GM19467 (cell line): ENCODE measurements around the gene CLEC2A.

Source experiments
- ATAC-seq: cut with Tn5 transposase; IDR thresholded peaks from one replicate; pipeline ENCODE4 v1.9.1; 2021; ENCODE audit warnings: mild to moderate bottlenecking, moderate library complexity; ENCODE audit not compliant: unreplicated experiment

CLEC2A gene

DNA sequence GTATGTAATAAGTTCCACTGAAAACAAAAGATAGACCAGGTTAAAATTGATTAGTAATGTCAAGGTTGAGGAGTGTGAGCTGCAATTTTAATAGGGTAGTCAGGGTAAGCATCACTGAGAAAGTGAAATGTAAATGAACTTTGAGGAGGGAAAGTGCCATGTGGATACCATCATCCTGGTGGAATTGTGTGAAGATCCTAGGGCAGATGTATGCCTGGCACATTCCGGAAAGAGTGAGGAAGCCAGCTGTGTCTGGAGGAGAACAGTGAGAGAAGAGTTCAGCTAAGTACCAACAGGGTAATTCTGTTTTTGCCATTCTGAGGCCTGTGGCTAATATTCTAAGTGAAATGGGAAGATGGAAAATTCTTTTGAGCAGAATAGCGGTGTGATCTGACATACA lies 2.9 kb upstream of the CLEC2A start:
- ATAC-seq: no peak

DNA sequence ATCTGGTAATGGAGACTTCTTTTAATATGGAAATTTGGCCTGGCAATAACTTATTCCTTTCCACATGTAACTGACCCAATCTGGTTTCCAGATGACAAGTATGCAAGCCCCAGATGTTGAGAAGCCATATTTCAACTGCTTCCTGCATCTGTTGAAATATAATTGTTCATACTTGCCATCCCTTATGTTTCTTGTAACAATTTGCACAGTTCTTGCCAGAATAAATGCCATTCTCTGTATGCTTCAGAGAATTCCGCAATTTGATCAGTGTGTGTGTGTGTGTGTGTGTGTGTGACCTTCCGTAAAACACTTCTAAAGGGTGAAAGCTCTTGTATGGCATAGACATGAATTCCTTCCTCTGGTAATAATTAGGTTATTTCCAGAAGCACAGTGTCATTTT lies 1.8 kb upstream of the CLEC2A start:
- no peak for ATAC-seq

DNA sequence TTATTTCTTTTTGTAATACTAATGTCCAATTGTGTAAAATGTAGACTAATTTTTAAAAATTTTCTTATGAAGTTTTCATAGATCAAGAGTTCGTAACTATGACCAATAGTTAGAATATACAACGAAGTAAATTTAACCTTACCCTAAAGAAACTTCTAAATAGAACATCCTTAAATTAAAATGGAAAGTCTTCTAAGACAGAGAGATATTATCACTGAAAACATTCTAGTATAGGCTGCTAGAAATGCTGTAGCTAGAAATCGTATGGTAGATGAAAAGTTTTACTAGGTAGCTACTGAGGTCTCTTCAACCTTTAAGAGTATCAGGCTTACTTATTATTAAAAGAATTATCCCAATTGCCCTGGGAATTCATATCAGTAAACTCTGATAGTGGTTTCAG lies 925 bp downstream of the CLEC2A start:
- no peak for ATAC-seq

DNA sequence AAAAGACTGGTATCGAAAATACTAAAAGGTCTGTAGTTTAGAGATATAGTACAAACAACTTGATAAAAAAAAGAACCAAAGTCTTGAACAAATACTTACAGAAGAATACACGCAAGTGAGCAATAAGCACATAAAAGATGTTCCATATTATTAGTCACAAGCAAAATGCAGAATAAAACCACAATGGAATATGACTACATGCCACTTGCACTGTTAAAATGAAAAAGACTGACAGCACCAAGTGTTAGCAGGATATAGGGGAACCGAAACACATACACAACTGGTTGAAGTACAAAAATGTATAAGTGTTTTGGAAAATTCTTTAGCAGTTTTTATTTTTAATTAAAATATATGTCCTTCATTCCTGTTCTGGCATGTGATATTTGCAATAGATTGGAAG lies 3.6 kb downstream of the CLEC2A start:
- no peak for ATAC-seq

DNA sequence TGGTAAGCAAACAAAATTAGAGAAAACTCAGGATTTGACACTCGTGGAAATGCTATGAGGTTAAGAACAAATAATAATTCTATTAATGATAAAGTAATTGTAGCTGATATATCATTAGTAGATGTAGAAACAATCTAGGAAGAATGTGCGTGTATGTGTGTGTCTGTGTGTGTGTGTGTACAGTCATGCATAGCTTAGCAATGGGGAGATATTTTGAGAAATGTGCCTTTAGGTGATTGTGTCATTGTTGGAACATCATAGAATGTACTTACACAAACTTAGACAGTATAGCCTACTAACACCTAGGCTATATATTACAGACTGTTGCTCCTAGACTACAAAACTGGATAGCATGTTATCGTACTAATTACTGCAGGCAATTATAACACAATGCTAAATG lies 5.3 kb downstream of the CLEC2A start:
- ATAC-seq: no peak

DNA sequence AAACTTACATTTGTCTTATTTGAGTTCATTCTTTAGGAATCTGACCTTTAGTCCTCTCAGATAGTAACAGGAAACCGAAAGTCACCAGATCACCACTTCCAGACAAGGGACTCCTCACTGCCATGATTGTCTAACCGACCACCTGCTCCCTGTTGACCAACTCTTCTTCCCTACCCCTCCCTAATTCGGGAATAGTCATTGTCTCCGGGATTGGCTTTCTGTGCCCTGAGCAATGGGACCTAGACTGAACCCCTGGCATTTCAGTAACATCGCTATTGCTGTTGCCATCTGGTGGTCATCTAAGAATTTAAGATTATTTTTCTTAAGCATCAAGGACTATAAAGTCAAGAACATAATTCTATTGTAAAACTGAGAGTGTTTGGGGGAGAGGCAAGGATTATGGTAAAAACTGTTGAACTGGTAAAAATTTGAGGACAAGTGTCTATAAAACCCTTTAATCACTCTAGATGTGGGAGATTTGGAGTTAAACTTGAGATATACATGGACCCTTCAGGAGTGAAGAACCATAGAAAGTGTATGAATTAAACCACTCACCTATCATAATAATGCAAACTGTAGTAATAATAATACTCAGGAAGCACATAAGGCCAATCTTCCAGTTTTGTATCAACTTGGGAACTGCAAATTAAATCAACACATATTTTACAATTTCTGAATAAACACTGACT lies 6.3 kb downstream of the CLEC2A start:
- ATAC-seq: no peak

DNA sequence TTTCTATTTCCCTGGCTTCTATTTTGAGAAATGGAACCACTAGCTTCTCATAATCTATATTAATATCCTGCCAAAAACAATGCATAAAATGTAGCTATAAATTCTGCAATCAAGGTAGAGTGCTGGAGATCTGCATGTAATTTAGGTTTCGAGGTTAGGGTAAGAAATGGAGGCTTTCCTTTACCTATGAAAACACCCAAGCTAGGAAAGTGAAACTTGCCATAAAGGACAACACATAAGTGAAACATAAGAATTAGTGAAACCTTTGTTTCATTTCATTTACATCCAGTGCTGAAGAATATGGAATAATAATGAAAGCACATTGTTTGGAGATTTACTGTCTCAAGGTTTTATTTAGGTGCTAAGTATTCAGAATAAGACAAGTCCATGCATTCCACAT lies 9.7 kb downstream of the CLEC2A start:
- no peak for ATAC-seq

DNA sequence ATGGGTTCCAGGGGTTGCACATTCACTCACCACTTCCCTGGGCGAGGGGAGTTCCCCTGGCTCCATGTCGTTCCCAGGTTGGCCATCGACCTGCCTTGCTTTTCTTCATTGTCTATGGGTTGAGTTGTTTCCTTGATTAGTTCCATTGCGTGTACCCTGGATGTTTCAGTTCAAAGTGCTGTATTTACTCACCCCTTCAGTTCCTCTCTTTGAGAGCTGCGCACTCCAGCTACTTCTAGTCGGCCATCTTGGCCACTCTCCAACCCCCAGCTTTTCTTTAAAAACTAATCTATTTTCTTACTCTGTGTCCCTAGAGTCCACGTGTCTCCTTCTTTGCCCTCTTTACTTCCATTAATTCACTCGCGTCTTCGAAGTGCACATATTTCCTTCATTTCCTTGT lies 11.7 kb downstream of the CLEC2A start:
- no peak for ATAC-seq

DNA sequence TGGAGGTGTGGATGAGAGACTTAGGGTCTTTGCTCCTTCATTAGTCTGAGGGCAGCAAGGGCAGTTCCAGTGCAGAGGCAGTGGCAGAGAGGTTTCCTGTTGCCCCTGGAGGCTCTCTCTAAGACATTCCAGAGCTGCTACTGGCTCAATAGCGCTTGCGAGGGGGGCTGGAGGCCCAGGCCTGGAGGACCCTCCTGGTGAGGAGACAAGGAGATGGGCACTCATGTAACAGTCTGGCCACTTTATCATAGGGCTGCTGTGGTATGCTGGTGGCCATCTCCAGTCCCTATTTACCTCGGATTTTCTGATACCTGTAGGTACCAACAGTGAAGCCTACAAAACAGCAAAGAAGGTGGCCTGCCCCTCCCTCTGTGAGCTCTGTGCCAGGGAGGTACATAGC lies 12.7 kb downstream of the CLEC2A start:
- no peak for ATAC-seq

DNA sequence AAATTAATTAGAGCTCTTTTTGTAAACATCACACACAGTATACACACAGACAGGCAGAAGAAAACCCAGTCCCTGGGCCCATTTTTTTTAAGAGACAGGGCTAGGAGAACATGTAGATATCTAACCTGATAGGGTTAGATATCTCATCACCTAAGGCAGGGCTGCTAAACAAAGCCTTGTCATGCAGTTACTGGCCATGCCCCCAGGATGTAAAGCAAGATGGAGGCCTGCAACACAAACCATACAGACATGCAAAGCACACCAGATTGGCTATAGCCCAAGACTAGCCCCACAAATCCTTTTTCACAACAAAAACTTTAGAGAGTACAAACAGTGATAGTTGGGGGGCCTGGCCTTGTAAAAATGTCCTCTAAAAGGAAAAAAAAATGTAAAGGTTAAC lies 20.5 kb downstream of the CLEC2A start:
- no peak for ATAC-seq

DNA sequence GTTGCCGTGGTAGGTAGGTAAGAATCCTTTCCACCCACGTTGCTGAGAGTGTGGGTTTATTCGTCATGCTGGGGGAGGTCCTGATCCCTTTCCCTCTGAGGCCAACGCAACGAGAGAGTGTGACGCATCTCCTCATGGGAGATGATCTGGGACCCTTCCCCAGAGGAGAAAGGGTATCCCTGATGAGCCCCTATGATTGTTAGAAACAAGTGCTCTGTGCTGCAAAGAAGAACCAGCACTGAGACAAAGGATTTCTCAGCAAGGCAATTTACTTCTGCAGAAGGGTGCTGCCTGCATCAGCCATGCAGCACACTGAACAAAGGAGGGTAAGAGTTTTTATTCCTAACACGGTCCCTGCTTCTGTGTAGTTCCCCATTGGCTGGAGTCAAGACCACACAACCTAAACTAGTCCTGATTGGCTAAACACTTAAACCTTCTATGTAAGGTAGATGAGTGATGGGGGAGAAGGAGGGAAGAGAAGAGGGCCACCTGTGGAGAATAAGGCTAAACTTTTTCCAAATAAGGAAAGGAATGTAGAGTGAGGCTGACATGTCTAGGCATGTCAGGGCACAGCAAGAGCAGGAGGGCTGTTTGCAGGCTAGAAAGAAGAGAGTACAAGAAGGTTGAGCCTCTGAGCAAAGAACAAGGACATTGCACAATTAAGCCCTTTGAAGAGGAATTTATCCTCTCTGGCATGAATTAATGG lies 21.3 kb downstream of the CLEC2A start:
- ATAC-seq: no peak

DNA sequence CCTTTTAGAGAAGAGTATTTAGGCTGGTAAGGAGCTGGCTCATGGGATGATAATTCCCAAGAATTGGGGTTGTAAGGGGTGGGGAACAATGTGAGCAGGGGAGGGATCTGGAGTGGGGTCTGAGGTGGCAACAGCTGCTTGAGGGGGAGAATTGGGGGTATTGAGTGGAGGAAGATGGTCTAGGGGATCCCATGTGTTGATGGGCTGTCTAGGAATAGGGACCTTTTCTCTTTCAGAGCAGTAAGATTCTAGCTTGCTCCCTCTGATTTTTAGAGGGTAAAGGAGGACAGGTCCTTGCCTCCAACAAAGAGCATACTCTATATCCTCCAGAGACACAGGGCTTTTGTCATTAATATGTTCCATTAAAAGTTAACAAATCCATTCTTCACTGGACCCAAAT lies 22.4 kb downstream of the CLEC2A start:
- no peak for ATAC-seq

DNA sequence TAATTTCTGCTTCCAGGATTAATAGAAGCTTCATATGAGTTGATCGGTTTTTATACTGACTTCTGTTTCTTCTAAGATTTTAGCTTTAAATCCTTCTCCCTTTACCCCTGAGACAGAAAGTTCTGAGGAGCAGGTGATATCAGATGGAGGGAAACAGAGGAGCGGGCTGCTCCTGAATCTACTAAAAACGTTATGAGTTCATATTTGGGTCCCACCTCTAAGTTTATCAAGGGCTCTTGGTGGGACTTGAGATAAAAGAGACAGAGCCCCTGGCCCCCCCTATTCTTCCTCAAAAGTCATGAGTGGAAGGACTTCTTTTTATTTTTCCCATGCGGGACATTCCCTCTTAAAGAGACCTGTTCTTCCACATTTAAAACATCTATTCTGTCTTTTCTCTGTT lies 23.8 kb downstream of the CLEC2A start:
- no peak for ATAC-seq

DNA sequence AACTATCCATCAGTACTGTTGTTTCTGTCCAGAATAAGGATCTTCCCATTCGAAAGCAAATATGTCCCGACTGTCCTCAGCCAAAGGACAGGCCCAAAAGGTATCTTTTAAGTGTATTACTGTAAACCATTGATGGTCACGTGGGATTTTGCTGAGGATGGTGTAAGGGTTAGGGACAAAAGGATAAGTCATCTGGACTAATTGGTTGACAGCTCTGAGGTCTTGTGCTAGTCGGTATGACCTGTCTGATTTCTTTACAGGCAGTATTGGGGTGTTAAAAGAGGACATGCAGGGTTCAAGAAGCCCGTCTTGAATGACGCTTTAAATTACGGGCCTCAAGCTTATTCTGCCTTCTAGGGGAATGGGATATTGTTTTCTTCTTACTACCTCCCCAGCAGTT lies 24.4 kb downstream of the CLEC2A start:
- no peak for ATAC-seq

DNA sequence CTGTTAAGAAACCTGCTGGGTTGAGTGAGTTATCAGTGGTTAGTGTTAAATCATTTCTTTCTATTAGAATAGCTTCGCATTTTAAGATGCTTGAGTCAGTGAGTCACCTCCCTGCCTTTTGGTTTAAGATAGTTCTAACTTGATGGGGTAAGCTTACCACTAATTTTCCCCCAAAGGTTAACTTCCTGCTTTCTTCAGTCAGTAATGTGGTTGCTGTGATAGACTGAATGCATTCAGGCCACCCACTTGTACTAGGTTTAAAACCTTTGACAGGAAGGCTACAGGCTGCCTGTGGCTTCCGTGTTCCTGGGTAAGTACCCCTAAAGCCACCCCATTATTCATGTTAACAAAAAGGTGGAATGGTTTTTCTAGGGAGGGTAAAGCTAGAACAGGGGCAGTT lies 25.3 kb downstream of the CLEC2A start:
- ATAC-seq: no peak

DNA sequence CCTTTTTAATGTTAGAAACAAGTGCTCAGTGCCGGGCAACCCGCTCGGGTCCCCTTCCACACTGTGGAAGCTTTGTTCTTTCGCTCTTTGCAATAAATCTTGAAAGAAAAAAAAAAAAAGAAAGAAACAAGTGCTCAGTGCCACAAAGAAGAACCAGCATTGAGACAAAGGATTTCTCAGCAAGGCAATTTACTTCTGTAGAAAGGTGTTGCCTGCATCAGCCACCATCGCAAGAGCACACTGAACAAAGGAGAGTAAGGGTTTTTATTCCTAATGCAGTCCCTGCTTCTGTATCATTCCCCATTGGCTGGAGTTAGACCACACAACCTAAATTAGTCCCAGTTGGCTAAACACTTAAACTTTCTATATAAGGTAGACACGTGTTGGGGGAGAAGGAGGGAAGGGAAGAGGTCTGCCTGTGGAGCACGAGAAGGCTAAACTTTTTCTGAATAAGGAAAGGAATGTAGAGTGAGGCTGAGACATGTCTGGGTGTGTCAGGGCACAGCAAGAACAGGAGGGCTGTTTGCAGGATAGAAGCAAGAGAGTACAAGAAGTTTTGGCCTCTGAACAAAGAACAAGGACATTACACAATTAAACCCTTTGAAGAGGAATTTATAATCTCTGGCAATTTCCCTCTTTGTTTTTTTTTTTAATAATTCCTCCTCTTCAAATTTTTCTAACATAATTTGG lies 29.5 kb downstream of the CLEC2A start:
- no peak for ATAC-seq

DNA sequence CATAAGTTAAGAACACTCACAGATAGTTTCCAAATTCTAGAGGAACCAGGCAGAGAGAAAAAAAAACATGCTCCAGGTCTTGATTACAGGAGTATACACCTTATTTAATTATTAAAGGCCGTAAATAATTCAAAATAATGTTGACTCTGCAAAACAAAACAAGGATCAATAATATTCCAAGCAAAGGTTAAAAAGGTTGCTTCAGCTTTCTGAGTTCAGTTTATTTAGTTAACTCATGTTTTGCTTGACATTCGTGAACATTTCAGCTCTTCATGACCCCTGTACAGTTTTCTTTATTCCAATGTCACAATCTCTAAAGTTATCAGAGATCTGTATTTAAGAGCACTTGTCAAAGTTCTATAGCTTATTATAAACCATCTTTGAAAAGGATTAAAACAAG lies 31.2 kb downstream of the CLEC2A start:
- no peak for ATAC-seq

DNA sequence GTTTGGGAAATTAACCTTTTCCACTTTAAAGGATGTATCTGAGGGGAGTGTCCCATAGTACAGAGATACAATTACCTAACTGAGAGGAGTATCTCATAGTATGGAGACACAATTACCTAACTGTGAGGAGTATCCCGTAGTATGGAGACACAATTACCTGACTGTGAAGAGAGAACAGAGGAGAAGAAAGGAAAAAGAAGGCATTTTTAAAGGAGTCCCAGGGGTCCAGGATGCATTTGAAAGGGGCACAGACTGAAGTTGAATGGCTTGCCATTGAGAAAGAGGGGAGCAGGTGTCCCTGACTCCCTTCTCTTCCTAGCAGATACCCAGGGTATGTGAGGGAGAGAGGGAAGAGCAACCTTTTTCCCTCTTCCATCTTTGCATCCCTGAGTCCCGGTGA lies 33.0 kb downstream of the CLEC2A start:
- ATAC-seq: no peak

DNA sequence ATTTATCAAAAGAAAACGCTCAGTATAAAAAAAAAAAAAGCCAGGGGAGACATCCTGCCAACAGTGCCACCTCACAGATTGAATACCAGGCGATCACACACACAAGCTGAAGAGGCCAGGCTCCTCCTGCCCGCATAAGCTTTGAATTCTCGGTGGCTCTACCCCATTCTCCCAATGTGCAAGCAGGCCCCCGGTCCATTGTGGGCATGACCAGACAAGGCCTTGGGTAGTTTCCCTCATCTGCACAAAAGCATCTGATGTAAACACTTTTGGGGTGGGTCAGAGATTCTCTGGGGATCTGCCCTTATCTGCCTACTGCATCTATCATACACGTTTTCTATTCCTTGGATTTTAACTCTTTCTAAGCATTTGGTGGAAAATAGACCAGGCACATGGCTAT lies 34.6 kb downstream of the CLEC2A start:
- ATAC-seq: no peak

DNA sequence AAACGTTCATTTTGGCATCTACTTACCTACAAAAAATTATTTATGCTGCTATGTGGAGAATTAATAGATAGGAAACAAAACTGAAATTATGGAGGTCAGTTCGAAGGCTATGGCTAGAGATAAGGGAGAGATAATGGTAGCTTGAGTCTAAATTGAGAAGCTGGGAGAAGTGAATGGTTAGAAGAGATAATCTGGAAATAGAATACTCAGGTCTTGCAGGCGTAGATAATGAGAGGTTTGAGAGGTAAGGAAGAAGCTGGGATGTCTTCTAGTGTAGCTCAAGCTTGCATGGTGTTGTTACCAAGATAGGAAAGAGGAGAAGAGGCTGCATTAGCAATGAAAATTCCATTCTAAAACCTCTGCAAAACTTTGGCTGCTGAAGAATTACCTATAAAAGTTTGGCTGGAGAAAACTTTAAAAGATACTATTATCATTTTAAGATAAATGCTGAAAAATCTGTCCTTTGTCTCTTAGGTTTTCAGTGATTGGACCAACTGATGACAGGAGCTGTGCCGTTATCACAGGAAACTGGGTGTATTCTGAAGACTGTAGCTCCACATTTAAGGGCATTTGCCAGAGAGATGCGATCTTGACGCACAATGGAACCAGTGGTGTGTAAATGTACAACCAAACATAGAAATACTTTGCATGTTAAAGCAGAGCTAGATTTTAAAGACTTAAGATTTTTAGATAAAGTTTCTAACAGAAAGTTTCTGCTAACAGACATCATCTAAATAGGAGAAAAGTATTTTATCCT lies 36.8 kb downstream of the CLEC2A start:
- no peak for ATAC-seq

DNA sequence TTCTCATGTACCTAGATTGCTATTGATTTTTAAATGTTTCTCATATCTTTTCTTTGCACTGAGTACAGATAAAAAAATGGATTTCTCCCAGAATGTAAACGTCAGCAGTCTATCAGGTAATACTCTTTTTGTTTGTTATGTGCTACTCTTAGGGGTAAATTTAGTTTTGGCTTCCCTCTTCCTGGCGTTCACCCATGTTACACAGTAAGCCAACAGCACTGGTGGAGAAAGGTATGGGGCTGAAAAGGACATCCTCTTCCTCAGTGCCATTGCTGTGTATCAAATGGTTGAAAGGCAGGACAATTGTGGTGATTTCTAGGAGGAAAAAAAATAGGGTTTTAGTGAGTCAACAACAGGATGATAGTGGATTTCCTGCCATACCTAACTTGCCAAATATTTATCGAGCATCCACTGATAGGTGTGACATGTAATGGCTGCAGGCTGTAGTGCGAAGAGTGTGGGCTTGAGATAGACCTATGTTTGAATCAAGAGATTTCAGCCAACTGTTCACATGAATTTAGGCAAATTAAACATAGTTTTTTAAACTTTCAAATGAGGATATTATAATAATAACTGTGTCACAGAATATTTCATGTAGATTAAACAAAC lies 43.4 kb downstream of the CLEC2A start:
- ATAC-seq: no peak
